ENCODE results near the gene CCDC192. TPM values are rescaled to one million over a fixed set of nuclear protein-coding genes. Genes with fewer than 3 reads are reported as not detected.

CCDC192 gene
- total RNA-seq, 1 donor from 2014 or later, result 1.3 TPM

DNA sequence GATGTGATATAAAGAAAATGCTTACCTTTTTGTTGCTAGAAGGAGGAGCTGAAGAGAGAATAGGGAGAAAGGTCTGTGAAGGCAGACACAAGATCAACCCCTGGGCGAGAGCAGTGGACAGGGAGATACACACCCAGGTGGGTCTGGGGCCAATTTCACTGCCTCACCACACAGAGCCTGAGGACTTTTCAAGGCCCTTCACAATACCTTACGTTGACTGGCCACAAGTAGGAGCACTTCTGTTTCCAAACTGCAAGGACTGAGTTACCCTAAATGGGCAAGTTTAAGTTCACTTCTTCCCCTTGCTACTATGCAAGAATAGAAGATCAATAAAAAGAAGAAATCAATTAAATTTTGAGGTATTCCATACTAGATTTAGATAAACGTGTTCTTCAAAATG is 205.9 kb downstream of the CCDC192 start:
- Mint-ChIP-seq H3K27me3 (ENCODE audit: low read depth) (no peaks in the 10 kb centered on the region), H3K36me3 (ENCODE audit: low read depth) (no peaks in the 10 kb centered on the region), H3K4me3 (no peak overlapping the region), H3K4me1 (peaks cover 12% of the 10 kb centered on the region), H3K9me3 (no peaks in the 10 kb centered on the region), H3K27ac (ENCODE audit: unreplicated experiment) (no peak overlapping the region)
- DNase-seq (ENCODE audit: low read depth, low spot score), result peak; percentile 2
- TF ChIP-seq, protein P1, sequence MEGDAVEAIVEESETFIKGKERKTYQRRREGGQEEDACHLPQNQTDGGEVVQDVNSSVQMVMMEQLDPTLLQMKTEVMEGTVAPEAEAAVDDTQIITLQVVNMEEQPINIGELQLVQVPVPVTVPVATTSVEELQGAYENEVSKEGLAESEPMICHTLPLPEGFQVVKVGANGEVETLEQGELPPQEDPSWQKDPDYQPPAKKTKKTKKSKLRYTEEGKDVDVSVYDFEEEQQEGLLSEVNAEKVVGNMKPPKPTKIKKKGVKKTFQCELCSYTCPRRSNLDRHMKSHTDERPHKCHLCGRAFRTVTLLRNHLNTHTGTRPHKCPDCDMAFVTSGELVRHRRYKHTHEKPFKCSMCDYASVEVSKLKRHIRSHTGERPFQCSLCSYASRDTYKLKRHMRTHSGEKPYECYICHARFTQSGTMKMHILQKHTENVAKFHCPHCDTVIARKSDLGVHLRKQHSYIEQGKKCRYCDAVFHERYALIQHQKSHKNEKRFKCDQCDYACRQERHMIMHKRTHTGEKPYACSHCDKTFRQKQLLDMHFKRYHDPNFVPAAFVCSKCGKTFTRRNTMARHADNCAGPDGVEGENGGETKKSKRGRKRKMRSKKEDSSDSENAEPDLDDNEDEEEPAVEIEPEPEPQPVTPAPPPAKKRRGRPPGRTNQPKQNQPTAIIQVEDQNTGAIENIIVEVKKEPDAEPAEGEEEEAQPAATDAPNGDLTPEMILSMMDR (conservative IDR thresholded peaks at IDR 0.05), result peak; percentile 64

DNA sequence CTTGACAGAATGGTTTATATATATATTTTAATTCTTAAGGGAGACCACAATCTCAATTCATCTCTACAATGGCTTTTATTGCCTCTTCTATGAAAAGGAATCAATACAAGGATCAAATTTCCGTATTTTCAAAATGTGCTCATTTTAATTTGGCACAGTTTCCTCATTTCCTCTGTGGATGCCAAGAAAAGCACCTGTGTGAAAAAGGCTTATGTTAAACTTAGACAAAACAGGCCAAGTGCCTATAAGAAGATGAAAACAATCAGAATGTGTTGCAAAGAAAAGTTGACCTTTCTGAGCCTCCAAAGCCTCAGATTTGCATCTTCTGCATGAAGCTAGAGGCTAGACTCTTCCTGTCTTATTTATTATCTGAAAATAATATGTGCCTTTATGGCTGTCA is 206.6 kb downstream of the CCDC192 start:
- DNase-seq (ENCODE audit: low read depth, low spot score), result no peak
- no peak overlapping the region for H3K4me3 Mint-ChIP-seq
- H3K27me3 Mint-ChIP-seq (ENCODE audit: low read depth), result no peaks in the 10 kb centered on the region
- no peak overlapping the region for H3K27ac Mint-ChIP-seq (ENCODE audit: unreplicated experiment)
- peaks cover 12% of the 10 kb centered on the region for H3K4me1 Mint-ChIP-seq
- no peaks in the 10 kb centered on the region for H3K36me3 Mint-ChIP-seq (ENCODE audit: low read depth)
- H3K9me3 Mint-ChIP-seq, result no peaks in the 10 kb centered on the region
- TF ChIP-seq, protein P1 (conservative IDR thresholded peaks at IDR 0.05), result no peak

DNA sequence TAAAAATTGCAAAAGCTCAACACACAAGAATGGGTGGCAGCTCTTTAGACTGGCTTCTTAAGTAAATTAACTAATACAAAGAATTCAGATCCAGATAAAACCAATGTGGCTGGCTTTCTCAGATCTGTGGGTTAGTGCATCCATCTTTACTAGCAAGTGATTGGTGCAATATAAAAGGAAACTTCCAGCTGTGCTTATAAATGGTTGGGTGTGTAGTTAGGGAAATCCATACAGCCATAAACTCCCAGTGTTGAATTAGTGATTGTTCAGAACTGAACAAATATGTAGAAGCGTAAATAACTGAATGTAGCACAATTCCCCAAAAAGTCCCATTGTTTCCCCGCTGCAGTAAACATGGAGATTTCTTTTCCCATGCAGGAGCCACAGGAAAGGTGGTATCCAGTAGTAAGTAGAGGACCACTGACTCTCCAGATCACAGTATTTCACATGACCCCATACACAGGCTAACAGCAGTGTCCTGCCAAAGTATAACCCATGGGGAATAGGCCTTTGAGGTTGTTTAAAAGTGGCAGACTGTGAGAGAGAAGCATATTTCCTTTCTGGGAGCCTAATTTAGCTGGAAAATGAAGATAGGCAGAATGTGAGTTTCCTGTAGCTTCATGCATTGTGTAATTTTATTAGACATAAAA is 207.2 kb downstream of the CCDC192 start:
- Mint-ChIP-seq H3K36me3 (ENCODE audit: low read depth) (no peaks in the 10 kb centered on the region), H3K4me3 (no peak overlapping the region), H3K9me3 (no peaks in the 10 kb centered on the region), H3K27me3 (ENCODE audit: low read depth) (no peaks in the 10 kb centered on the region), H3K4me1 (peaks cover 12% of the 10 kb centered on the region), H3K27ac (ENCODE audit: unreplicated experiment) (peak overlapping the region; percentile 81)
- no peak for DNase-seq (ENCODE audit: low read depth, low spot score)
- TF ChIP-seq, protein P1 (conservative IDR thresholded peaks at IDR 0.05), result no peak

DNA sequence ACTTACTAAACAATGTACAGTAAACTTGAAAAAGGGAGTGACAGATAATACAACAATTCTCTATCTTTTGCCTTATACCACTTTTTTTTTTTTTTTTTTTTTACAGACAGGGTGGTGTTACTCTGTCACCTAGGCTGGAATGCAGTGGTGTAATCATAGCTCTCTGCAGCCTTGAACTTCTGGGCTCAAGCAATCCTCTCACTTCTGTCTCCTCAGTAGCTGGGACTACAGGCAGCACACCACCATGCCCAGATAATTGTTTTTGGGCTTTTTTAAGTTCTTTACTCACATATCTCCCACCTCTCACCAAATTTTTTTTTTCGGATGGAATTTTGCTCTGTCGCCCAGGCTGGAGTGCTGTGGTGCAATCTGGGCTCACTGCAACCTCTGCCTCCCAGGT is 208.4 kb downstream of the CCDC192 start:
- H3K36me3 Mint-ChIP-seq (ENCODE audit: low read depth), result no peaks in the 10 kb centered on the region
- H3K27ac Mint-ChIP-seq (ENCODE audit: unreplicated experiment), result no peak overlapping the region
- peaks cover 12% of the 10 kb centered on the region for H3K4me1 Mint-ChIP-seq
- DNase-seq (ENCODE audit: low read depth, low spot score), result no peak
- no peak overlapping the region for H3K4me3 Mint-ChIP-seq
- H3K9me3 Mint-ChIP-seq, result no peaks in the 10 kb centered on the region
- TF ChIP-seq, protein P1 (conservative IDR thresholded peaks at IDR 0.05), result no peak
- H3K27me3 Mint-ChIP-seq (ENCODE audit: low read depth), result no peaks in the 10 kb centered on the region

DNA sequence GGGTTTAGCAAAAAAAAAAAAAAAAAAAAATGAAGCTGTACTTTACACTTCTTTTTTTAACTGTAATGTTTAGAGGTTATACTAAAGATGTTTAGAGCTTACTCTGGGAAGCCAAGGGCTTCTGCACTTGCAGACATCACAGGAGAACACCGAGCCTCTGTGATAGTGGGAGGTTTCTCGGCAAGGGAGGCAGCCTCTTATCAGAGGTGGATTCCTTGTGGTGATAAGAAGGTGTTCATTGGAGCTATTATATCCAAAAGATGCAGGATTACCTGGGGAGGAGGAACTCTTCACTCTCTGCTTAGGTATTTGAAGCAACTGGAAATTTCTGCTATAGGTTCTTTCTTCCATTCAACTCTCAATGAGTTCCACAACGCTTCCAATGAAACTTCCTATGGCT is 209.2 kb downstream of the CCDC192 start:
- Mint-ChIP-seq H3K4me1 (peaks cover 12% of the 10 kb centered on the region), H3K27ac (ENCODE audit: unreplicated experiment) (no peak overlapping the region), H3K27me3 (ENCODE audit: low read depth) (no peaks in the 10 kb centered on the region), H3K9me3 (no peaks in the 10 kb centered on the region), H3K4me3 (no peak overlapping the region), H3K36me3 (ENCODE audit: low read depth) (no peaks in the 10 kb centered on the region)
- TF ChIP-seq, protein P1 (conservative IDR thresholded peaks at IDR 0.05), result no peak
- DNase-seq (ENCODE audit: low read depth, low spot score), result no peak
